Liver (tissue), 2 donors: Measurements from ENCODE around the gene ZNF518B.

Experiments
- TF ChIP-seq, protein P1 (sequence below): fragments of 150-350 bp; IDR thresholded peaks from 2 replicates; pipeline ENCODE4 v1.5.1; 2017; ENCODE audit warnings: improper control_type of control experiment, low read depth, low read length; ENCODE audit not compliant: missing input control
- TF ChIP-seq, protein P2 (sequence below): IDR thresholded peaks from 2 replicates; pipeline ENCODE4 v1.6.1; 2016; ENCODE audit warnings: antibody characterized with exemption
- donor health status: healthy.

DNA sequence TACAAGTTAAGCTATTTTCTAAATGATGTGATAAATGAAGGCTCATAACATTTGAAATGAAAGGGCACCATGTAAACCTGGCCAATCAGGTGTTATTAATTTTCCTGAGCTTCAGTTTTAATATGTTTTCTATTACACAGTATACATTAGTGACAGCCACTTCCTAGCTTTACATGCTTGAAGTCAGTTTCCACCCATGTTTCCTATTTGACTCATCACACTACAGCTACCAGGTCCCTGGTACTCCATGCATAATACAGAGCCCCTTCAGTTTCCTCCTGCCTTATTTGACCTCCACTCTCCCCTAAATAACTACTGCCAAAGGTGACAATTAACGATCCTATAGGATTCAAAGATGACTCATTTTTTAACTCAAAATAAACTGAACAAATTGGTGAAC is 18.3 kb downstream of the ZNF518B start:
- TF ChIP-seq, protein P1, sequence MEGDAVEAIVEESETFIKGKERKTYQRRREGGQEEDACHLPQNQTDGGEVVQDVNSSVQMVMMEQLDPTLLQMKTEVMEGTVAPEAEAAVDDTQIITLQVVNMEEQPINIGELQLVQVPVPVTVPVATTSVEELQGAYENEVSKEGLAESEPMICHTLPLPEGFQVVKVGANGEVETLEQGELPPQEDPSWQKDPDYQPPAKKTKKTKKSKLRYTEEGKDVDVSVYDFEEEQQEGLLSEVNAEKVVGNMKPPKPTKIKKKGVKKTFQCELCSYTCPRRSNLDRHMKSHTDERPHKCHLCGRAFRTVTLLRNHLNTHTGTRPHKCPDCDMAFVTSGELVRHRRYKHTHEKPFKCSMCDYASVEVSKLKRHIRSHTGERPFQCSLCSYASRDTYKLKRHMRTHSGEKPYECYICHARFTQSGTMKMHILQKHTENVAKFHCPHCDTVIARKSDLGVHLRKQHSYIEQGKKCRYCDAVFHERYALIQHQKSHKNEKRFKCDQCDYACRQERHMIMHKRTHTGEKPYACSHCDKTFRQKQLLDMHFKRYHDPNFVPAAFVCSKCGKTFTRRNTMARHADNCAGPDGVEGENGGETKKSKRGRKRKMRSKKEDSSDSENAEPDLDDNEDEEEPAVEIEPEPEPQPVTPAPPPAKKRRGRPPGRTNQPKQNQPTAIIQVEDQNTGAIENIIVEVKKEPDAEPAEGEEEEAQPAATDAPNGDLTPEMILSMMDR = no peak
- TF ChIP-seq, protein P2, sequence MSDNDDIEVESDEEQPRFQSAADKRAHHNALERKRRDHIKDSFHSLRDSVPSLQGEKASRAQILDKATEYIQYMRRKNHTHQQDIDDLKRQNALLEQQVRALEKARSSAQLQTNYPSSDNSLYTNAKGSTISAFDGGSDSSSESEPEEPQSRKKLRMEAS = no peak
